Bronchial smooth muscle cell (primary cell): ENCODE results near the gene IL1B. TPM values are rescaled to one million over a fixed set of nuclear protein-coding genes. Genes with fewer than 3 reads are reported as not detected.

ENCODE experiments used
- total RNA-seq: library from RNA; depleted of rRNA; stranded (reverse); fragments of >200 nt; gene quantifications from 2 replicates; pipeline ENCODE4 v1.2.1, GENCODE V29; 2014

Gene IL1B
- total RNA-seq, result 0.63 TPM in 1 of 2 replicates, not detected in the other

GRCh38 chr2:112836695-112837117, at the start of gene IL1B:
Gene IL1B (minus strand): TSS chr2:112836779. CDS start chr2:112836229, 550 bp downstream.

GRCh38 chr2:112784199-112785189, 52.1 kb downstream of the IL1B start, which contains the start of gene IL1A:
Gene IL1A (minus strand): TSS chr2:112784493. CDS start chr2:112783770, 723 bp downstream.

Other genes starting within 250 kb of the IL1B start
- 22.1 and 53.0 TPM in 2 replicates for gene SLC20A1, start 190.8 kb downstream of the IL1B start, total RNA-seq
- gene NT5DC4, start 115.8 kb downstream of the IL1B start, total RNA-seq, result not detected in 2 replicates
- 0.17 and 1.3 TPM in 2 replicates for gene CKAP2L, start 72.2 kb downstream of the IL1B start, total RNA-seq
- 0.09 and 0.32 TPM in 2 replicates for gene IL1A, start 52.3 kb downstream of the IL1B start, total RNA-seq
- gene IL37, start 74.4 kb upstream of the IL1B start, total RNA-seq, result not detected in 2 replicates
- not detected in 2 replicates for gene IL36G, start 141.2 kb upstream of the IL1B start, total RNA-seq
- gene IL36A, start 168.7 kb upstream of the IL1B start, total RNA-seq, result not detected in 2 replicates
- not detected in 2 replicates for gene IL36B, start 216.1 kb upstream of the IL1B start, total RNA-seq
- not detected in 2 replicates for gene IL36RN, start 222.4 kb upstream of the IL1B start, total RNA-seq
- gene IL1F10, start 231.2 kb upstream of the IL1B start, total RNA-seq, result not detected in 2 replicates